Measurements from ENCODE around the gene EVPL. TPM values are rescaled to one million over a fixed set of nuclear protein-coding genes. Genes with fewer than 3 reads are reported as not detected.
A peak's percentile ranks its signal among the peaks of the same experiment; 100 is the strongest.

The EVPL gene
- total and polyA plus RNA-seq, 2 of the 13 experiments (the other 11 are each of a cell fraction or from before 2014, with no cell fraction given) = 2.1 to 8.2 TPM

- TF ChIP-seq SNAPC4 (CRISPR knock-in tag; IDR thresholded peaks at IDR 0.05) = no peak
- TF ChIP-seq, protein P1, sequence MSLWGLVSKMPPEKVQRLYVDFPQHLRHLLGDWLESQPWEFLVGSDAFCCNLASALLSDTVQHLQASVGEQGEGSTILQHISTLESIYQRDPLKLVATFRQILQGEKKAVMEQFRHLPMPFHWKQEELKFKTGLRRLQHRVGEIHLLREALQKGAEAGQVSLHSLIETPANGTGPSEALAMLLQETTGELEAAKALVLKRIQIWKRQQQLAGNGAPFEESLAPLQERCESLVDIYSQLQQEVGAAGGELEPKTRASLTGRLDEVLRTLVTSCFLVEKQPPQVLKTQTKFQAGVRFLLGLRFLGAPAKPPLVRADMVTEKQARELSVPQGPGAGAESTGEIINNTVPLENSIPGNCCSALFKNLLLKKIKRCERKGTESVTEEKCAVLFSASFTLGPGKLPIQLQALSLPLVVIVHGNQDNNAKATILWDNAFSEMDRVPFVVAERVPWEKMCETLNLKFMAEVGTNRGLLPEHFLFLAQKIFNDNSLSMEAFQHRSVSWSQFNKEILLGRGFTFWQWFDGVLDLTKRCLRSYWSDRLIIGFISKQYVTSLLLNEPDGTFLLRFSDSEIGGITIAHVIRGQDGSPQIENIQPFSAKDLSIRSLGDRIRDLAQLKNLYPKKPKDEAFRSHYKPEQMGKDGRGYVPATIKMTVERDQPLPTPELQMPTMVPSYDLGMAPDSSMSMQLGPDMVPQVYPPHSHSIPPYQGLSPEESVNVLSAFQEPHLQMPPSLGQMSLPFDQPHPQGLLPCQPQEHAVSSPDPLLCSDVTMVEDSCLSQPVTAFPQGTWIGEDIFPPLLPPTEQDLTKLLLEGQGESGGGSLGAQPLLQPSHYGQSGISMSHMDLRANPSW (CRISPR knock-in tag; IDR thresholded peaks at IDR 0.05; ENCODE audit: borderline replicate concordance) = no peak
- 0 out of 4 replicates have a peak, but pooled peaks of 1 of the 2 experiments have one; percentile 17 for TF ChIP-seq MAFK (conservative IDR thresholded peaks at IDR 0.05 in 1 of 2, IDR thresholded peaks at IDR 0.05 in 1 of 2; ENCODE audit: low read length in 2 of 2)
- TF ChIP-seq KIAA2018 (CRISPR knock-in tag; IDR thresholded peaks at IDR 0.05; ENCODE audit: borderline replicate concordance) = no peak
- no peak for TF ChIP-seq ZNF121 (CRISPR knock-in tag; IDR thresholded peaks at IDR 0.05)
- TF ChIP-seq ZNF180 (CRISPR knock-in tag; IDR thresholded peaks at IDR 0.05; ENCODE audit: borderline replicate concordance, low read depth) = no peak
- 0 out of 4 replicates have a peak, but pooled peaks of 1 of the 2 experiments have one; percentile 18 for TF ChIP-seq POLR2A (IDR thresholded peaks at IDR 0.05; ENCODE audit: insufficient read depth in 1 of 2, low read depth in 2 of 2, low read length in 2 of 2)
- no peak for TF ChIP-seq ZBTB3 (CRISPR knock-in tag; IDR thresholded peaks at IDR 0.05; ENCODE audit: borderline replicate concordance, low read depth)
- no peak for TF ChIP-seq ZSCAN25 (CRISPR knock-in tag; IDR thresholded peaks at IDR 0.05)
- TF ChIP-seq ZSCAN12 (CRISPR knock-in tag; IDR thresholded peaks at IDR 0.05) = no peak
- TF ChIP-seq EHMT2 (IDR thresholded peaks at IDR 0.05; ENCODE audit: borderline replicate concordance, low read depth, low read length) = no peak
Observed at GRCh38 chr17:76065775-76066174, 38.7 kb upstream of the EVPL start (continued).

Data from HepG2 (cell line).